NK-92 (cell line): ENCODE data around the gene GALNT5.
"Not testable (repeated sequence)": the region's sequence is repeated elsewhere in the genome, so short reads cannot be mapped to it uniquely, and the experiment has no call there.

ENCODE experiments used
- DNase-seq: peaks from one replicate; lab custom pipeline; 2025; ENCODE audit not compliant: unreplicated experiment; lab: John Stamatoyannopoulos, UW

Gene GALNT5

GRCh38 chr2:157326698-157327097 lies 69.2 kb downstream of the GALNT5 start:
- no peak for DNase-seq

GRCh38 chr2:157327200-157327599 lies 69.7 kb downstream of the GALNT5 start:
- DNase-seq = no peak

- peak; percentile 29 for DNase-seq
These were observed 70.4 kb downstream of the GALNT5 start for GRCh38 chr2:157327621-157328500.

- no peak for DNase-seq
These were observed 72.0 kb downstream of the GALNT5 start for GRCh38 chr2:157329524-157329923.

GRCh38 chr2:157333304-157334047 lies 76.0 kb downstream of the GALNT5 start:
- DNase-seq = no peak

GRCh38 chr2:157334335-157334734 lies 76.8 kb downstream of the GALNT5 start:
- no peak for DNase-seq

- no peak for DNase-seq
These were observed 77.3 kb downstream of the GALNT5 start for GRCh38 chr2:157334797-157335196.

GRCh38 chr2:157336137-157337010 lies 78.9 kb downstream of the GALNT5 start:
- no peak for DNase-seq

GRCh38 chr2:157337978-157338377 lies 80.5 kb downstream of the GALNT5 start:
- DNase-seq = no peak

DNA sequence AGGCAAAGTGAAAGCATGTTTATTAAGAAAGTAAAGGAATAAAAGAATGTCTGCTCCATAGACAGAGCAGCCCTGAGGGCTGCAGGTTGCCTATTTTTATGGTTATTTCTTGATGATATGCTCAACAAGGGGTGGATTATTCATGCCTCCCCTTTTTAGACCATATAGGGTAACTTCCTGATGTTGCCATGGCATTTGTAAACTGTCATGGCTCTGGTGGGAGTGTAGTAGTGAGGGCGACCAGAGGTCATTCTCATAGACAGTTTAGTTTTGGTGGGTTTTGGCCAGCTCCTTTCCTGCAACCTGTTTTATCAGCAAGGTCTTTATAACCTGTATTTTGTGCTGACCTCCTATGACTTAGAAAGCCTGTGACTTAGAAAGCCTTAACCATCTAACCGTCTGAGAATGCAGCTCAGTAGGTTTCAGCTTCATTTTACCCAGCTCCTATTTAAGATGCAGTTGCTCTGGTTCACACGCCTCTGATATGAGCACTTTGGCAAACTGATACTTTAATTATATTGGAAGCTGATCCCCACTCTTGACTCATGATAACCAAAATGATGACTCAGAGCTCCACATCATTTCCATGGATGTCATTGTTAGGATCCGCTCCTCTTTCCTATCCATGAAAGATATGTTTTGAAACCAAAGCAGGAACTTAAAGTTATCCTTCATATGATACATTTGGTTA lies 82.6 kb downstream of the GALNT5 start:
- no peak for DNase-seq

- not testable (repeated sequence) for DNase-seq
These were observed 83.9 kb downstream of the GALNT5 start for GRCh38 chr2:157341381-157341780.

- no peak for DNase-seq
These were observed 88.3 kb downstream of the GALNT5 start for GRCh38 chr2:157345647-157346389.

DNA sequence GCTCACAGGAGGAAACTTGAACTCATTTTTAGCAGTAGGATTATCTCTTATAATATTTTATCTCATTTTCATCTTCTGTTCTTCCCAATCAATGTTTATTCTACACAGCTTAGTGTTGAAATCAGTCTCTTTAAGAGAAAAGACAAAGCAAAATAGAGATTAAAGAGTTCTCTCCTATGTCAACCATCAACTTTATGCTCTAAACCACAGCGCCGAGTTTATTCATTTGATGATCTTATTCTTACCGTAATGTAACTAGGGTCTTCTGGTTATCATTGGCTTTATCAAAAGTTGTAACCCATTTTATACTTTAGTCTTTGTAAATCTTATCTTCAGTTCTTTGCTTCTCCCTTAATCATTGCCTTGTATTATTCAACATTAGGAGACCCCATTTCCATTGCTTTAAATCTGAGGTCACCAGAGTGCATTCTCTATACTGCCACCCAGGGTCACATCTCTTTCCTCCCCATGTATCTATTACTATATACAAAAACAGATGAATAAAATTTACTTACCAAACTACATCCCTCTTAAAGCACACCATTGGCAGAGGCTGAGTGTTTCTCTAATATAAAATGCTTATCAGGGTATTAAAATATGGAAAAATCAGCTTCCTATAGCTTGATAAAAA lies 90.9 kb downstream of the GALNT5 start:
- no peak for DNase-seq

DNA sequence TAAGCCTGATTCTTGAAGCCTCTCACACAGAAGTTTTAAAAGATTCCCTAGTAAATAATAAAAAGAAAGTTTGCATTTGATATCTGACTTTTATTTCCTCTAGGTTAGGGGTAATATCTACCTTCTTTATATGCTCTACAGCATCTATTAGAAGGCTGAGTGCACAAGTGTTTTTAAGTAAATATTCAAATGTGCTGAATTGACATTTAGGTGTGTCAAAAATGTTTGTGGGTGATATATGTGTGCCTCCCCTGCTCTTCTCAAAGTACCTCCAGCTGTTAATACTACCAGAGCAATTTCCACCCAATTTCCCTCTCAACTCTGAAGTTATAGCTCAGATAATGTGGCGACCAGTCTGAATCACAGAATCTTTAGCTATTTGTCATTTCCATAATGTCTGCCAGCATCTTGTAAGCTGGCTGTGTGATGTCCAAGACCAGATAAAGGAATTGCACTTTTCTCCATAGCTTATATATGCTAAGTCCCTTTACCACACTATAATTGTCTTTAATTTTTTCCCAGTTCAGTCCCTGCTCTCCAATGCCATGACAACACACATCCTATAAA lies 92.5 kb downstream of the GALNT5 start:
- no peak for DNase-seq

- DNase-seq = no peak
These were observed 98.1 kb downstream of the GALNT5 start for GRCh38 chr2:157355618-157356017.

DNA sequence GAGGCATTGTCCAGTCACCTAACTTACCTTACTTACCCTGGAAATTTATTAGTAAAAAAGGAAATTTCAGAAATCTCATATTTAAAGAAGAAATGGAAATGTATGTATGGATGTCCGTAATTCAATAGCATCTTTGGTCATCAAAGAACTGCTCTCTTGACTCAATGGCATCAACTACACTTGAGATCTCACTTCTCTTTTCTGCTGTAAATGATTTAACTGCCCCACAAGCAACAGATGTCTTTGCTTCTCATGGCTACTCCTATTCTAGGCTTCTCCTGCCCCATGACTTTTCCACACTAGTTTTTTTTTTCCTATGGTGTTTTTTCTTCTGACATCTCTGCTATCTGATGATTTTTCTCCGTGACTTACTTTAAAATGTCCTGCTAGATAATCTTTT lies 102.1 kb downstream of the GALNT5 start:
- no peak for DNase-seq

DNA sequence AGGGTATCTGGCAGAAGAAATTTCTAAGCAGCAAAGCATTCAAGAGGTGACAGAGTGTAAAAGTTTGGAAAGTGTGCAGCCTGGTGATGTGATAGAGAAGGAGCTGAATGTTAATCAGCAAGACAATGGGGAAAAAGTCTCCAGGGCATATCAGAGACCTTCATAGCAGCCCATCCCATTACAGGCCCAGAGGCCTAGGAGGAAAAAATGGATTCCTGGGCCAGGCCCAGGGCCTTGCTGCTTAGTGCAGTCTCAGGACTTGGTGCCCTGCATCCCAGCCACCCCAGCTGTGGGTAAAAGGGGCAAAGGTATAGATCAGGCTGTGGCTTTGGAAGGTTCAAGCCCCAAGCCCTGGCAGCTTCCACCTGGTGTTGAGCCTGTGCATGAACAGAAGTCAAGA lies 104.0 kb downstream of the GALNT5 start:
- DNase-seq = no peak

GRCh38 chr2:157362627-157363026 lies 105.1 kb downstream of the GALNT5 start:
- no peak for DNase-seq

GRCh38 chr2:157363612-157364101 lies 106.2 kb downstream of the GALNT5 start:
- DNase-seq = no peak
